HepG2 (cell line): ENCODE measurements around the gene MCF2L. TPM values are rescaled to one million over a fixed set of nuclear protein-coding genes. Genes with fewer than 3 reads are reported as not detected.
A peak's percentile ranks its signal among the peaks of the same experiment; 100 is the strongest.

ENCODE experiments used
- BORCS8-MEF2B ChIP-seq: sonication (generic); formaldehyde crosslinking; IDR thresholded peaks from 2 replicates; pipeline ENCODE4 v1.8.0; 2022; ENCODE audit warnings: mild to moderate bottlenecking, missing genetic modification reagents
- BRD4 ChIP-seq: sonication (generic); formaldehyde crosslinking; IDR thresholded peaks from 2 replicates; pipeline ENCODE4 v1.4.0; 2020; ENCODE audit warnings: missing genetic modification reagents
- DMTF1 ChIP-seq: sonication (generic); formaldehyde crosslinking; IDR thresholded peaks from 2 replicates; pipeline ENCODE4 v1.4.0; 2020; ENCODE audit warnings: mild to moderate bottlenecking, missing genetic modification reagents
- ELF1 ChIP-seq: sonication (generic); formaldehyde crosslinking; IDR thresholded peaks from 2 replicates; pipeline ENCODE4 v1.4.0; 2020; ENCODE audit warnings: missing genetic modification reagents
- FOXP4 ChIP-seq: sonication (generic); formaldehyde crosslinking; IDR thresholded peaks from 2 replicates; pipeline ENCODE4 v1.4.0; 2020; ENCODE audit warnings: missing genetic modification reagents
- HOXA9 ChIP-seq: sonication (generic); formaldehyde crosslinking; IDR thresholded peaks from 2 replicates; pipeline ENCODE4 v1.8.1; 2022; ENCODE audit warnings: missing genetic modification reagents, mild to moderate bottlenecking, moderate library complexity, borderline replicate concordance
- MAFG ChIP-seq: sonication (generic); formaldehyde crosslinking; IDR thresholded peaks from 2 replicates; pipeline ENCODE4 v1.5.1; 2020; ENCODE audit warnings: mild to moderate bottlenecking, missing genetic modification reagents
- NFAT5 ChIP-seq: sonication (generic); formaldehyde crosslinking; IDR thresholded peaks from 2 replicates; pipeline ENCODE4 v1.4.0; 2020; ENCODE audit warnings: missing genetic modification reagents
- PBX2 ChIP-seq: IDR thresholded peaks from 2 replicates; pipeline ENCODE4 v1.6.1; 2016; ENCODE audit warnings: control low read depth
- ZFP36 ChIP-seq: fragments of 150-350 bp; IDR thresholded peaks from 2 replicates; pipeline ENCODE4 v1.6.1; 2018; ENCODE audit warnings: borderline replicate concordance, low read length, low read depth; ENCODE audit not compliant: partially characterized antibody
- ZNF10 ChIP-seq: sonication (generic); formaldehyde crosslinking; IDR thresholded peaks from 2 replicates; pipeline ENCODE4 v1.4.0; 2020; ENCODE audit warnings: mild to moderate bottlenecking, low read depth, missing genetic modification reagents, borderline replicate concordance
- ZNF430 ChIP-seq: sonication (generic); formaldehyde crosslinking; IDR thresholded peaks from 2 replicates; pipeline ENCODE4 v1.9.0; 2021; ENCODE audit warnings: mild to moderate bottlenecking, missing genetic modification reagents
- ZNF558 ChIP-seq: sonication (generic); formaldehyde crosslinking; IDR thresholded peaks from 2 replicates; pipeline ENCODE4 v1.9.0; 2022; ENCODE audit warnings: mild to moderate bottlenecking, missing genetic modification reagents, borderline replicate concordance
- ZNF746 ChIP-seq: sonication (generic); formaldehyde crosslinking; IDR thresholded peaks from 2 replicates; pipeline ENCODE4 v1.8.0; 2022; ENCODE audit warnings: mild to moderate bottlenecking, missing genetic modification reagents
- ZZZ3 ChIP-seq: sonication (generic); formaldehyde crosslinking; IDR thresholded peaks from 2 replicates; pipeline ENCODE4 v1.4.0; 2020; ENCODE audit warnings: missing genetic modification reagents, mild to moderate bottlenecking, borderline replicate concordance
- polyA plus RNA-seq, 8 experiments: library from polyadenylated mRNA; depleted of rRNA in 3 of 8; stranded (reverse) in 7 of 8; unstranded in 1 of 8; fragments of >200 nt; fragmentation: Illumina TruSeq in 4 of 8; extraction: Trizol in 4 of 8; gene quantifications; 2 replicates each; pipeline versions ENCODE4 v1.2.1 to v1.2.3, GENCODE V29; 2011 to 2016; ENCODE audit warnings: low read depth in 4 of 8, missing spikeins in 1 of 8, mixed read lengths in 1 of 8; ENCODE audit not compliant: insufficient read depth in 1 of 8
- total RNA-seq, 5 experiments: library from RNA; depleted of rRNA; stranded (reverse); fragments of >200 nt; fragmentation: Illumina TruSeq; extraction: Trizol; gene quantifications; 2 replicates each; pipeline ENCODE4 v1.2.3, GENCODE V29; 2016; ENCODE audit warnings: low read depth in 1 of 5
- TF ChIP-seq, protein P1 (sequence below): sonication (generic); formaldehyde crosslinking; IDR thresholded peaks from 2 replicates; pipeline ENCODE4 v1.5.0; 2020; ENCODE audit warnings: missing genetic modification reagents

MCF2L gene
- total and polyA plus RNA-seq, 2 of the 13 experiments (the other 11 are each of a cell fraction or from before 2014, with no cell fraction given): 19.4 to 28.4 TPM

- TF ChIP-seq PBX2 (CRISPR knock-in tag) (peak; percentile 73; the same call in 1 of the 2 replicates), FOXP4 (CRISPR knock-in tag) (peak; percentile 85), HOXA9 (CRISPR knock-in tag) (no peak), DMTF1 (CRISPR knock-in tag) (peak; percentile 85; the same call in 1 of the 2 replicates), ZNF430 (CRISPR knock-in tag) (peak; percentile 93; the same call in 1 of the 2 replicates), ZNF746 (no peak), MAFG (CRISPR knock-in tag) (no peak), ZNF10 (no peak), NFAT5 (CRISPR knock-in tag) (peak; percentile 87), ZNF558 (peak; percentile 80; the same call in 1 of the 2 replicates), ZFP36 (no peak), ELF1 (peak; percentile 37), BRD4 (CRISPR knock-in tag) (peak; percentile 97), ZZZ3 (peak; percentile 59; the same call in 1 of the 2 replicates), BORCS8-MEF2B (peak; percentile 98; the same call in 1 of the 2 replicates)
- TF ChIP-seq, protein P1, sequence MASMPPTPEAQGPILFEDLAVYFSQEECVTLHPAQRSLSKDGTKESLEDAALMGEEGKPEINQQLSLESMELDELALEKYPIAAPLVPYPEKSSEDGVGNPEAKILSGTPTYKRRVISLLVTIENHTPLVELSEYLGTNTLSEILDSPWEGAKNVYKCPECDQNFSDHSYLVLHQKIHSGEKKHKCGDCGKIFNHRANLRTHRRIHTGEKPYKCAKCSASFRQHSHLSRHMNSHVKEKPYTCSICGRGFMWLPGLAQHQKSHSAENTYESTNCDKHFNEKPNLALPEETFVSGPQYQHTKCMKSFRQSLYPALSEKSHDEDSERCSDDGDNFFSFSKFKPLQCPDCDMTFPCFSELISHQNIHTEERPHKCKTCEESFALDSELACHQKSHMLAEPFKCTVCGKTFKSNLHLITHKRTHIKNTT (CRISPR knock-in tag): no peak
Observed at GRCh38 chr13:113122550-113123225, 153.7 kb downstream of the MCF2L start, which contains the start of gene F10 (continued).
